ENCODE data around the gene NUP205. TPM values are rescaled to one million over a fixed set of nuclear protein-coding genes. Genes with fewer than 3 reads are reported as not detected.

Gene NUP205
- total RNA-seq, 6 donors from 2014 or later = 27.4 to 41.9 (median 33.1) TPM

DNA sequence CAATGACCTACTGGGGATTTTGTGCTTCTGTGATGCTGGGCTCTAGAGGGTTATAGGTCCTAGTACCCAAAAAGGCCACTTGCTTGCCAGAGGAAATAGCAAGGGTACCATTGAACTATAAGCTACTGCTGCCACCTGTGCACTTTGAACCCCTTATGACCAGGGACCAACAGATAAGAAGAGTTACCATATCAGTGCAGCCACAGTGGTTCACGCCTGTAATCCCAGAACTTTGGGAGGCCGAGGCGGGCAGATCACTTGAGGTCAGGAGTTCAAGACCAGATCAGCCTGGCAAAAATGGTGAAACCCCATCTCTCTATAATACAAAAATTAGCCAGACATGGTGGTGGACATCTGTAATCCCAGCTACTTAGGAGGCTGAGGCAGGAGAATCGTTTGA lies 32.3 kb upstream of the NUP205 start:
- TF ChIP-seq POLR2A (IDR thresholded peaks at IDR 0.05) (no peak), POLR2AphosphoS5 (IDR thresholded peaks at IDR 0.05) (no peak), EP300 (IDR thresholded peaks at IDR 0.05) (no peak)
- TF ChIP-seq, protein P1, sequence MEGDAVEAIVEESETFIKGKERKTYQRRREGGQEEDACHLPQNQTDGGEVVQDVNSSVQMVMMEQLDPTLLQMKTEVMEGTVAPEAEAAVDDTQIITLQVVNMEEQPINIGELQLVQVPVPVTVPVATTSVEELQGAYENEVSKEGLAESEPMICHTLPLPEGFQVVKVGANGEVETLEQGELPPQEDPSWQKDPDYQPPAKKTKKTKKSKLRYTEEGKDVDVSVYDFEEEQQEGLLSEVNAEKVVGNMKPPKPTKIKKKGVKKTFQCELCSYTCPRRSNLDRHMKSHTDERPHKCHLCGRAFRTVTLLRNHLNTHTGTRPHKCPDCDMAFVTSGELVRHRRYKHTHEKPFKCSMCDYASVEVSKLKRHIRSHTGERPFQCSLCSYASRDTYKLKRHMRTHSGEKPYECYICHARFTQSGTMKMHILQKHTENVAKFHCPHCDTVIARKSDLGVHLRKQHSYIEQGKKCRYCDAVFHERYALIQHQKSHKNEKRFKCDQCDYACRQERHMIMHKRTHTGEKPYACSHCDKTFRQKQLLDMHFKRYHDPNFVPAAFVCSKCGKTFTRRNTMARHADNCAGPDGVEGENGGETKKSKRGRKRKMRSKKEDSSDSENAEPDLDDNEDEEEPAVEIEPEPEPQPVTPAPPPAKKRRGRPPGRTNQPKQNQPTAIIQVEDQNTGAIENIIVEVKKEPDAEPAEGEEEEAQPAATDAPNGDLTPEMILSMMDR (IDR thresholded peaks at IDR 0.05) = no peak
- no peak for ATAC-seq (ENCODE audit: low FRiP score in 2 of 2)

DNA sequence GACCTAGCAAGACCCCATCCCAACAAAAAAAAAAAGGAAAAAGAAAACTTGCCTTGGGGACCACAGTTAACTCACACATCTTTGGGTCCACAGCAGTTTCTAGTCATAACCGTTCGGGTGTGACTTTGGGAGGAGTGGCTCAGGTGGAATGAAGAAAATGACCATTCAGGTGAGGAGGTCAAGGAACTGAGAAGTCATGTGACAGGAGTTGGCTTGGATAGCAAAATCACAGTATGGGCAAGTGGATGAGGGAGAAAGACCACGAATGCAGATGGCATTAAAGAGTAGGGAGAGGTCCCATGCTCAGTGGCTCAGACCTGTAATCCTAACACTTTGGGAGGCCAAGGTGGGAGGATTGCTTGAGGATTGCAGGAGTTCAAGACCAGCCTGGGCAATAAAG lies 30.7 kb upstream of the NUP205 start:
- TF ChIP-seq, protein P1 (IDR thresholded peaks at IDR 0.05) = no peak
- TF ChIP-seq POLR2A (IDR thresholded peaks at IDR 0.05) (no peak), EP300 (IDR thresholded peaks at IDR 0.05) (no peak)
- ATAC-seq (ENCODE audit: low FRiP score in 2 of 2) (no peak), DNase-seq (no peak)
- H3K9me3 ChIP-seq = no peaks in the 10 kb centered on the region
- no peaks in the 10 kb centered on the region for H3K36me3 ChIP-seq
- H3K4me1 ChIP-seq = no peaks in the 10 kb centered on the region
- H3K4me3 ChIP-seq = no peak overlapping the region
- no peak overlapping the region for H3K27ac ChIP-seq
- H3K27me3 ChIP-seq = no peaks in the 10 kb centered on the region
- WGBS, 2 donors = 84 to 87% methylated on average over 3 of the region's 3 CpGs

More for the DNA sequence above, 32.3 kb upstream of the NUP205 start:
- H3K9me3 ChIP-seq = no peaks in the 10 kb centered on the region
- no peaks in the 10 kb centered on the region for H3K36me3 ChIP-seq
- no peaks in the 10 kb centered on the region for H3K27me3 ChIP-seq
- H3K4me1 ChIP-seq = no peaks in the 10 kb centered on the region
- H3K27ac ChIP-seq = no peak overlapping the region
- 91 to 100% methylated on average over 4 of the region's 4 CpGs for WGBS, 2 donors
- no peak overlapping the region for H3K4me3 ChIP-seq
- DNase-seq = no peak

DNA sequence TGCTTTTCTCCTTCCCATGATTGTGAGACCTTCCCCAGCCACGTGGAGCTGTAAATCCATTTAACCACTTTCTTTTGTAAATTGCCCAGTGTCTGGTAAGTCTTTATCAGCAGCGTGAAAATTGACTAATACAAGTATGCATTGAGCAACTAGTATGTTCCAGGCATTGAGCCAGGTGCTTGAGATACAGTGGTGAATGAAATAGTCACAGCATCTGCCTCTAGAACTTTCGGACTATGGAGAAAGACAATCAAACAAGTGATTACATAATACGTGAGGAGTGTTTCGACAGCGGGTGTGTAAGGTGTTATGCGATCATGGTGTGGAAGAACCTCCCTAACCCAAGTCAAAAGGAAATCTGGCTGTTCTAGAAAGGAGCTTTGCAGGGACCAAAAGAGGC lies 21.6 kb upstream of the NUP205 start:
- 49 to 51% methylated on average over 7 of the region's 7 CpGs for WGBS, 2 donors
- Histone ChIP-seq H3K27me3 (no peaks in the 10 kb centered on the region), H3K36me3 (no peaks in the 10 kb centered on the region), H3K9me3 (no peaks in the 10 kb centered on the region), H3K27ac (no peak overlapping the region), H3K4me1 (peaks cover 0 to 4% (median 2%) of the 10 kb centered on the region in 4 donors), H3K4me3 (no peak overlapping the region)
- TF ChIP-seq POLR2AphosphoS5 (IDR thresholded peaks at IDR 0.05) = peak in 1 of 2 donors; percentile 25
- TF ChIP-seq, protein P1 (IDR thresholded peaks at IDR 0.05) = no peak
- ATAC-seq (ENCODE audit: low FRiP score in 2 of 2) (peak in 1 of 2 donors; percentile 17), DNase-seq (peak in 1 of 2 donors; percentile 29)

DNA sequence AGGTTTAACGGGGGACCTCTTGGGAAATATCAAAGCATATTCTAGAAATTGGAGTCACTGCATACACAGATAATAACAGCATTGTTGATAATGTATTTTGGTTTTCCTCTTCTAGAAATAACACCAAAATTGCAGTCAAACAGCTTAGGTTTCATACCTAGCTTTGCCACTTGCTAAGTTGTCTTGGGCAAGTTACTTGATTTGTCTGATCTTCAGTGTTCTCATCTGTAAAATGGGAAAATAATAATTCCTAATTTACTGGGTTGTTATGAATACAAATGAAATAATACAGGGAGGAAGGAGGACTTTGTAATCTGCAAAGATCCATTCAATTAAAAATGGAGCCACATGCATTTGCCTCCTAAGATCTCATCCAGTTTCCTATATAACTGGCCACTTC lies 20.3 kb upstream of the NUP205 start:
- no peak for ATAC-seq (ENCODE audit: low FRiP score in 2 of 2)
- Histone ChIP-seq H3K9me3 (no peaks in the 10 kb centered on the region), H3K4me3 (no peak overlapping the region), H3K36me3 (no peaks in the 10 kb centered on the region), H3K27me3 (no peaks in the 10 kb centered on the region), H3K27ac (no peak overlapping the region), H3K4me1 (peaks cover 0 to 4% (median 2%) of the 10 kb centered on the region in 4 donors)
- DNase-seq = no peak
- TF ChIP-seq POLR2AphosphoS5 (IDR thresholded peaks at IDR 0.05) (no peak), POLR2A (IDR thresholded peaks at IDR 0.05) (no peak), EP300 (IDR thresholded peaks at IDR 0.05) (no peak)
- TF ChIP-seq, protein P1 (IDR thresholded peaks at IDR 0.05) = no peak
- 68 to 88% methylated on average over 1 of the region's 1 CpG for WGBS, 2 donors

DNA sequence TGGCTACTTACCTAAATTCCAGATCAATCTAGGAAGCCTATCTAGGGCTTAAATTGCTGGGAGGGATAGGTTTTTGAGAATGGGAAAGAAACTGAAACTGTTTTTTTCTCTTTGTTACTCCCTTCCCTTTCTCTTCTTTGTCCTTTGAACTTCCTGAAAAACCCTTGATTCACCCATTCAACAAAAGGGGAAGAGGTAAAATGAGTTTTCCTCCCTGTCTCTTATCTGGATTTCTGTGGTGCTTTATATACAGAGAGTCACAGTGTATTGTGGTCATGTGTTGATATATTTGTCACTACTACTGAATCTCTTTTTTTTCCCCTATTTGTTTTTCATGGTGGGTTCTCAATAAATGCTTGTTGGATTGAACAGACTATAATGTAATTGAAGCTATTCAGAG lies 19.8 kb upstream of the NUP205 start:
- DNase-seq = no peak
- no peak for ATAC-seq (ENCODE audit: low FRiP score in 2 of 2)
- Histone ChIP-seq H3K4me1 (peaks cover 0 to 4% (median 2%) of the 10 kb centered on the region in 4 donors), H3K27ac (no peak overlapping the region), H3K36me3 (no peaks in the 10 kb centered on the region), H3K27me3 (no peaks in the 10 kb centered on the region), H3K9me3 (no peaks in the 10 kb centered on the region), H3K4me3 (no peak overlapping the region)
- TF ChIP-seq EP300 (IDR thresholded peaks at IDR 0.05) (no peak), POLR2AphosphoS5 (IDR thresholded peaks at IDR 0.05) (no peak), POLR2A (IDR thresholded peaks at IDR 0.05) (no peak)
- TF ChIP-seq, protein P1 (IDR thresholded peaks at IDR 0.05) = no peak
